Caco-2 (cell line): ENCODE measurements around the gene TGFB2. TPM values are rescaled to one million over a fixed set of nuclear protein-coding genes. Genes with fewer than 3 reads are reported as not detected.

Source experiments
- BruUV-seq: library from RNA; stranded (reverse); fragments of 400-500 nt; replicated peaks from 2 replicates; lab custom pipeline; 2021; lab: Mats Ljungman, UMichigan
- CTCF ChIA-PET: fragments of 300-600 bp; sonication (Branson Sonifier 250); formaldehyde crosslinking; loops from one replicate; lab custom pipeline; 2022; ENCODE audit warnings: antibody characterized with exemption; lab: Charles Lee
- POLR2A ChIA-PET: fragments of 300-600 bp; sonication (Branson Sonifier 250); formaldehyde crosslinking; loops from one replicate; lab custom pipeline; 2022; ENCODE audit warnings: antibody characterized with exemption; lab: Charles Lee
- DNase-seq, 2 experiments: peaks; one replicate each; pipeline versions ENCODE4 v3.0.0 to v3.0.0-alpha.2; 2020 to 2022
- H3K27me3 ChIP-seq: replicated peaks from 2 replicates; pipeline ENCODE4 v1.6.0; 2011; ENCODE audit warnings: low read length; ENCODE audit not compliant: control insufficient read depth, insufficient read depth
- H3K36me3 ChIP-seq: 2 replicates; pipeline ENCODE4 v1.5.1; 2011; ENCODE audit warnings: low read length; ENCODE audit not compliant: control insufficient read depth, insufficient read depth
- H3K4me1 ChIP-seq: fragments of 250-450 bp; sonication (Bioruptor Pico); 2 replicates; pipeline ENCODE4 v1.5.1; 2020; ENCODE audit warnings: mild to moderate bottlenecking
- H3K4me3 ChIP-seq: 2 replicates; pipeline ENCODE4 v1.5.1; 2011; ENCODE audit warnings: low read depth, mild to moderate bottlenecking, control low read depth, low read length
- H3K9me3 ChIP-seq: fragments of 250-450 bp; sonication (Bioruptor Pico); 2 replicates; pipeline ENCODE4 v1.5.1; 2020; ENCODE audit warnings: mild to moderate bottlenecking, moderate library complexity
- H3K27ac Mint-ChIP-seq: one replicate; pipeline ENCODE4 v1.8.0; 2022; ENCODE audit warnings: mixed read lengths; ENCODE audit not compliant: unreplicated experiment
- H3K27me3 Mint-ChIP-seq: one replicate; pipeline ENCODE4 v1.8.0; 2022; ENCODE audit warnings: mixed read lengths; ENCODE audit not compliant: insufficient read depth, unreplicated experiment
- H3K36me3 Mint-ChIP-seq: one replicate; pipeline ENCODE4 v1.8.0; 2022; ENCODE audit warnings: mild to moderate bottlenecking, mixed read lengths; ENCODE audit not compliant: insufficient read depth, unreplicated experiment
- H3K4me1 Mint-ChIP-seq: one replicate; pipeline ENCODE4 v1.8.0; 2022; ENCODE audit warnings: low read depth, mixed read lengths; ENCODE audit not compliant: unreplicated experiment
- H3K4me3 Mint-ChIP-seq: one replicate; pipeline ENCODE4 v1.8.0; 2022; ENCODE audit warnings: mild to moderate bottlenecking, moderate library complexity, mixed read lengths; ENCODE audit not compliant: unreplicated experiment
- H3K9me3 Mint-ChIP-seq: one replicate; pipeline ENCODE4 v1.8.0; 2022; ENCODE audit warnings: mixed read lengths; ENCODE audit not compliant: unreplicated experiment
- intact Hi-C: fragments of 100-400 bp; cut with micrococcal nuclease; formaldehyde crosslinking; loops from one replicate; pipeline ENCODE4 v1.10.0; 2022; ENCODE audit not compliant: unreplicated experiment
- total RNA-seq: library from RNA; stranded (reverse); gene quantifications from 2 replicates; pipeline ENCODE4 v1.2.3, GENCODE V29; 2022
- TF ChIP-seq, protein P1 (sequence below), 2 experiments: fragments of 200-600 bp in 1 of 2; IDR thresholded peaks; 1 replicate in 1 of 2; 2 replicates in 1 of 2; pipeline versions ENCODE4 v1.5.1 to v1.8.0; 2011 to 2022; ENCODE audit warnings: antibody characterized with exemption in 1 of 2, control low read depth in 1 of 2, inconsistent platforms in 1 of 2, low read depth in 1 of 2, low read length in 1 of 2, mild to moderate bottlenecking in 1 of 2, moderate library complexity in 1 of 2; ENCODE audit not compliant: insufficient read depth in 1 of 2, severe bottlenecking in 1 of 2, unreplicated experiment in 1 of 2

Gene TGFB2
- total RNA-seq, 1 experiment from 2014 or later: 14.2 TPM

DNA sequence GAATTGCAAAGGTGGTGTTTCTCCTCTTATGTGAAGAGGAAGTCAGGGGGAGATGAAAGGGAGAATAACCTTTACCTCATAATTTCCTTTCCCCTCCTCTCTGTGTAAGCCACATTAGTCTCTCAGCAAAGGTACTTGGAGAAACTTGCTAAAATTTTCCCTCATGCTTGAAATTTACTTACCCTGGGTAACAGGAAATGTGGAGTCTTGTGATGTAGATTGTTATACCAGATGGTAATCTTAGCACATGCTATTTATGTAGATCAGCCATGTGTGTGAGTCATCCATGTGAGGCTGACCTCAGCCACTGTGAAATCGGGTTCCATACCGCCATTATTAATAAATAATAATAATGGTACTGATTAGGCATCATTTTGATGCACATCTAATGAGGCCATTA lies 128.4 kb downstream of the TGFB2 start:
- intact Hi-C loops: no loop called here
- Mint-ChIP-seq H3K27me3 (no peaks in the 10 kb centered on the region), H3K27ac (peak overlapping the region; percentile 64)

GRCh38 chr1:218474128-218474527 lies 129.0 kb downstream of the TGFB2 start:
- Mint-ChIP-seq H3K9me3 (no peaks in the 10 kb centered on the region), H3K27me3 (no peaks in the 10 kb centered on the region), H3K4me1 (peaks cover 8% of the 10 kb centered on the region), H3K27ac (no peak overlapping the region), H3K36me3 (no peaks in the 10 kb centered on the region), H3K4me3 (no peak overlapping the region)
- Histone ChIP-seq H3K4me3 (no peak overlapping the region), H3K4me1 (peaks cover 17% of the 10 kb centered on the region), H3K27me3 (no peaks in the 10 kb centered on the region), H3K9me3 (no peaks in the 10 kb centered on the region; the same call in 1 of the 2 replicates), H3K36me3 (no peaks in the 10 kb centered on the region)
- no TSS peak for BruUV-seq
- POLR2A ChIA-PET: no interaction called here
- intact Hi-C loops: no loop called here
- no peak for DNase-seq
- TF ChIP-seq, protein P1, sequence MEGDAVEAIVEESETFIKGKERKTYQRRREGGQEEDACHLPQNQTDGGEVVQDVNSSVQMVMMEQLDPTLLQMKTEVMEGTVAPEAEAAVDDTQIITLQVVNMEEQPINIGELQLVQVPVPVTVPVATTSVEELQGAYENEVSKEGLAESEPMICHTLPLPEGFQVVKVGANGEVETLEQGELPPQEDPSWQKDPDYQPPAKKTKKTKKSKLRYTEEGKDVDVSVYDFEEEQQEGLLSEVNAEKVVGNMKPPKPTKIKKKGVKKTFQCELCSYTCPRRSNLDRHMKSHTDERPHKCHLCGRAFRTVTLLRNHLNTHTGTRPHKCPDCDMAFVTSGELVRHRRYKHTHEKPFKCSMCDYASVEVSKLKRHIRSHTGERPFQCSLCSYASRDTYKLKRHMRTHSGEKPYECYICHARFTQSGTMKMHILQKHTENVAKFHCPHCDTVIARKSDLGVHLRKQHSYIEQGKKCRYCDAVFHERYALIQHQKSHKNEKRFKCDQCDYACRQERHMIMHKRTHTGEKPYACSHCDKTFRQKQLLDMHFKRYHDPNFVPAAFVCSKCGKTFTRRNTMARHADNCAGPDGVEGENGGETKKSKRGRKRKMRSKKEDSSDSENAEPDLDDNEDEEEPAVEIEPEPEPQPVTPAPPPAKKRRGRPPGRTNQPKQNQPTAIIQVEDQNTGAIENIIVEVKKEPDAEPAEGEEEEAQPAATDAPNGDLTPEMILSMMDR (IDR thresholded peaks at IDR 0.05; ENCODE audit: insufficient read depth in 1 of 2, low read depth in 1 of 2, low read length in 1 of 2, severe bottlenecking in 1 of 2, unreplicated experiment in 1 of 2): no peak
- CTCF ChIA-PET: no interaction called here

More for the DNA sequence above, 128.4 kb downstream of the TGFB2 start:
- no TSS peak for BruUV-seq
- Mint-ChIP-seq H3K4me3 (no peak overlapping the region), H3K4me1 (peaks cover 8% of the 10 kb centered on the region), H3K36me3 (no peaks in the 10 kb centered on the region), H3K9me3 (no peaks in the 10 kb centered on the region)
- Histone ChIP-seq H3K4me1 (peaks cover 17% of the 10 kb centered on the region; the same call in 1 of the 2 replicates), H3K36me3 (no peaks in the 10 kb centered on the region), H3K9me3 (no peaks in the 10 kb centered on the region), H3K27me3 (no peaks in the 10 kb centered on the region), H3K4me3 (no peak overlapping the region)
- ChIA-PET CTCF (no interaction called here), POLR2A (no interaction called here)
- TF ChIP-seq, protein P1 (IDR thresholded peaks at IDR 0.05; ENCODE audit: insufficient read depth in 1 of 2, low read depth in 1 of 2, low read length in 1 of 2, severe bottlenecking in 1 of 2, unreplicated experiment in 1 of 2): no peak
- DNase-seq: no peak

GRCh38 chr1:218475275-218475674 lies 130.1 kb downstream of the TGFB2 start:
- H3K9me3 Mint-ChIP-seq: no peaks in the 10 kb centered on the region
- Histone ChIP-seq H3K36me3 (no peaks in the 10 kb centered on the region), H3K4me3 (no peak overlapping the region), H3K27me3 (no peaks in the 10 kb centered on the region), H3K4me1 (peaks cover 28% of the 10 kb centered on the region), H3K9me3 (no peaks in the 10 kb centered on the region; the same call in 1 of the 2 replicates)
- DNase-seq: no peak
- H3K27ac Mint-ChIP-seq: no peak overlapping the region
- H3K4me1 Mint-ChIP-seq: peaks cover 15% of the 10 kb centered on the region
- POLR2A ChIA-PET: no interaction called here
- TF ChIP-seq, protein P1 (IDR thresholded peaks at IDR 0.05; ENCODE audit: insufficient read depth in 1 of 2, low read depth in 1 of 2, low read length in 1 of 2, severe bottlenecking in 1 of 2, unreplicated experiment in 1 of 2): no peak
- no TSS peak for BruUV-seq
- H3K36me3 Mint-ChIP-seq: no peaks in the 10 kb centered on the region
- no peak overlapping the region for H3K4me3 Mint-ChIP-seq
- intact Hi-C loops: no loop called here
- no peaks in the 10 kb centered on the region for H3K27me3 Mint-ChIP-seq
- CTCF ChIA-PET: no interaction called here
